GM21381 (cell line): ENCODE measurements around the gene POP5.

Source experiments
- ATAC-seq: cut with Tn5 transposase; IDR thresholded peaks from one replicate; pipeline ENCODE4 v1.9.1; 2021; ENCODE audit warnings: mild to moderate bottlenecking, moderate library complexity; ENCODE audit not compliant: unreplicated experiment

The POP5 gene

DNA sequence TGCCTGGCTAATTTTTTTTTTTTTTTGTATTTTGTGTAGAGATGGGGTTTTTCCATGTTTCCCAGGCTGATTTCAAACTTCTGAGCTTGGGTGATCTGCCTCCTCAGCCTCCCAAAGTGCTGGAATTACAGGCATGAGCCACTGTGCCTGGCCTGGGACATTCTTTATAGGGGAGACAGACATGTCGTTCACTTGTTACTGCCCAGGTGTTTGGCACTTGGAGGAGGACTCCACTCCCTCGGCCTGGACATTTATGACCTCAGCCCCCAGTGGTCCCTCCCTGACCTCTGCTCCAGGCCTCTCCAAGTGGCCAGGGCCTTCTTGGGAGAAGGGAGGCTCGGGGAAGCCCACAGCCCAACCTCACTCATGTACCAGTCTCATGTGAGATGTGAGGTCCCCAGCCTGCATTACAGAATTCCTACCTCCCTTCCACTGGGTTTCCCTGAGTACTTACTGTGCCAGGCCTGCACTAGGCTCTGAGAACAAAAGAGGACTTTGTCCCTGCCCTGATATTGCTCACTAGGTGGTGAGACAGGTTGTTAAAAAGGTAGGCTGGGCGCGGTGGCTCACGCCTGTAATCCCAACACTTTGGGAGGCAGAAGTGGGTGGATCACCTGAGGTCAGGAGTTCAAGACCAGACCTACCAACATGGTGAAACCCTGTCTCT, 9.7 kb upstream of the POP5 start:
- no peak for ATAC-seq

DNA sequence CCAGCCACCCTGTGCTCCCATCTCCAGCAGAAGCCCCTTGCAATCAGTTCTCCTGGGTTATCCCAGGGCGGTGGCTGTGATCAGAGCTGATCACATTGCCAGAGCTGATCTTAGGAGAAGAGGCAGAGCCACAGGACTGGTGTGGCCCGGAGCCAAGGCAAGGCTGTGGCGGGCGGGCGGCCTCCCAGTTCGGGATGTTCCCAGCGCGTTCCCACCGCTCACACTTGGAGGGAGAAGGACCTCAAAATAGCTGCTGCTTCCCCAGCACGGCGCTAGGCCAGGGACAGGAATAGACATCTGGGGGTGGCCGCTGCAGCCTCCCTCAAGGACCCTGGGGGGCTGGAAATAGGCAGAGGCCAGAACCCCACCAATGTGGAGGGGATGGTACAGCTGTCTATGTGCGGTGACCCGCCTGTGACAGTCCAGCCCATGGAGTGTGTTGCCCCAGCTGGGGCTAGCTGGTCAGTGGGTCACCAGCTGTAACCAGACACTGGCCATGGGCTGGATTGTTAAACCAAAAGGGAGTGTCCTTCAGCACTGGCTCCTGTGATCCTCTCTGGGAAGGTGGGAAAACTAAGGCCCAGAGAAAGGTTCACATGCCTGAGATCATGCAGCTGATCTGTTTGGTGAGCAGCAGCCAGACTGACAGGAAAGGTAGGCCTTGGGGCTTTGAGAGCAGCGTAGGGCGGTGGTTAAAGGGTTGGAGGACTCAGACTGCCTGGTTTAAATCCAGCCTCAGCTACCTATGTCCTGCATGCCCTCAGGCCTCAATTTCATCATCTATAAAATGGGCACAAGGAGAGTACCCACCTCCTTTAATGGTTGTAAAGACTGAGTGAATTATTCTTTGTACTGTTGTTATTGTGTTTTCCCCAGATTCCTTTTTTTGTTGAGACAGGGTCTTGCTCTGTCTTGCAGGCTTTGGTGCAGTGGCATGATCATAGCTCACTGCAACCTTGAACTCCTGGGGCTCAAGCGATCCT, 8.0 kb upstream of the POP5 start:
- no peak for ATAC-seq

DNA sequence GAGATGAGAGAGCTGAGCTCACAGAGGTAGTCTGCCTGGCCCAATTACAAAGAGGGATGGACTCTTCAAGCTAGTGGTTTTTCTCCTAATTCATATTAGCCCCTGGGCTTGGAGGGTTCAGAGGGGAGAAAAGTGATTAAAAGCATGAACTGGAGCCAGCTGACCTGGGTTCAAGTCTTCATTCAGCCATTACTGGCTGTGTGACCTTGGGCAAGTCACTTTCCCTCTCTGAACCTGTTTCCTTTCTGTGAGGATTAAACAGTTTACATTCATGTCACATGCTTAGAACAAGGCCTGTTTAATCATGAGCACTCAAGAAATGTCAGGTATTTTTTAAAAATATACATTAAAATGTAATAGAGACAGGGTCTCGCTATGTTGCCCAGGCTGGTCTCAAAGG, 7.2 kb upstream of the POP5 start:
- ATAC-seq = no peak

DNA sequence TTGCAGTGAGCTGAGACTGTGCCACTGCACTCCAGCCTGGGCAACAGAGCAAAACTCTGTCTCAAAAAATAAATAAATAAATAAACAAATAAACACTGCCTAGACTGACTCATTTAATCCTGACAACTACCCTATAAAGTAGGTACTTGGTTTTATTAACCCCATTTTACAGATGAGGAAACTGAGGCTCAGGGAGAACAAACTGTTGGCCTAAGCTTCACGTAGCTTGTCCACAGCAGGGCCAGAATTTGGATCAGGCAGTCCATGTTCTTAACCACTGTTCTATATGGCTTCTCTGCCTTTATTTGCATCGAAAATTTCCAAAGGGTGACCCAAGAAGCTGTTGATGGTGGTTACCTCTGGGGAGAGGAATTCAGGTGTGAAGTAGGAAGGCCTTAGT, 5.7 kb upstream of the POP5 start:
- ATAC-seq = no peak

DNA sequence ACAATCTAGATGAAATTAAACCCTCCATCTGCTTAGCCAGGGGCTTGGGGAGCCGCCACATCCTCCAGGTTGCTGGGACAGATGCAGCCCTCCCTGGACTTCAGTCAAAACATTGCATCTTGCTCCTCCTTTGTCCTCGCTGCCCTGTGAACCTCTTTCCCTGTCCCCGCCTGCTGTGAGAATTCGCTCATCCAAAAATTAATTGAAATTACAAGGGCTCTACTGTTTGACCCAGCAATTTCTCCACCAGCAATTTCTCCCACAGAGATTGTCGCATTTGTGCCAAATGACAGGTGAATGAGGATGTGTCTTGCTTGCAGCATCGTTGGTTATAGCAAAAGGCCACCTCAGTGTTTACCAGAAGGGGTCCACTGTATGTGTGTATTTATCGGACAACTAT, 5.0 kb upstream of the POP5 start:
- no peak for ATAC-seq

DNA sequence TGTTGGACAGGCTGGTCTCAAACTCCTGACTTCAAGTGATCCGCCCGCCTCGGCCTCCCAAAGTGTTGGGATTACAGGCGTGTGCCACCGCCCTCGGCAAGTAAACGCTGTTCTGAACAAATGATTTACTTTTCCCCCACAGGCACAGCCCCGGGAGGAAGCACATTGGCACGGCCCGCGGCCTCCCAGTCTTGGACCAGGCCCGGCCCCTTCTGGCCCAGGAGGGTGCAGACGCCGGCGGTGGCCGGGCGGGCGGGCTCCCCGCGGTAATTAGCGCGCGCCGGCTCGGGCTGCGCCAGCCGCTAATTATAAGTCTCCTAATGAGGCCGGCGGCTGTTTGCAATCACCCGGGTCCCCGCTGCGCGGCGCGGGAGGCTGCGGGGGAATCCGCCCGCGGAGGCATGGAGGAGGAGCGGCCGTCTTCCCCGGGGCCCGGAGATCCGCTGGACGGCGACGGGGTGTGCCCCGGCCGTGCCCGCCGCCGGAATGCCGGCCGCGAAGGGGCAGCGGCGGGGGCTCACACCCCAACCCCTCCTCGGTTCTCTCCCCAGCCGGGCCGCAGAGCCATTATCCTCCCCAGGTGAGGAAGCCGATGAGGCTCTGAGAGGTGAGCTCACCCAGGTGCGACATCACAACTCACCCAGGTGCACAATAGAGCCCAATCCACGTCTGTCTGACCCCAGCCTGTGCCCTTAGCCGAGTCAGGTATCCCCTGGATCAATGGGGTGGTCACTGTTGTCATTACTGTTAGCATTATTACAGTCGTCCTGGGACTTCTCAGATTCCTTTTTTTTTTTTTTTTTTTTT, 3.3 kb upstream of the POP5 start:
- no peak for ATAC-seq

DNA sequence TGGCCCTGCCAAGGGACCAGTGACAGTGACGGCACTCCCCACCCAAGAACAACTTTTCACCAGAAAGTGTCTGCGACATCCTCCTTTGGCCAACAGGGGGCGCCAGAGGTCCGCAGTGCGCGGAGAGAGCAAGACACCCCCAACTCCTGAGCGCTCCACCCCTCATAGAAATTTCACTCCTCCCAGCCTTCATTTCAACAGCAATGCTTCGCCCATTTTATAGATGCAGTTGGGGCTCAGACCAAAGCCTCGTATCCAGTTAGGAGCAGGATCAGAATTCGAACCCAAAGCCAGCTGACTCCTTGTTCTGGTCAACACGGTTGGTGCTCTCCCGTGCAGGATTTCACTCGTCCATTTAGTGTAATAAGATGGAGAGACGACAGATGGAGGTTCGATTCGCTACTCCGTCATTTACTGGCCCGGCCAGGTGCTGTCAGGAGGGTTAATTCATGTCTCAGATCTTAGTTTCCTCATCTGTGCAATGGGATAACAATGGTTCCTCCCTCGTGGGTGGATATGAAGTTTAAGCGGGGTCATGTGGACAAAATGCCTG, 2.4 kb upstream of the POP5 start:
- no peak for ATAC-seq

DNA sequence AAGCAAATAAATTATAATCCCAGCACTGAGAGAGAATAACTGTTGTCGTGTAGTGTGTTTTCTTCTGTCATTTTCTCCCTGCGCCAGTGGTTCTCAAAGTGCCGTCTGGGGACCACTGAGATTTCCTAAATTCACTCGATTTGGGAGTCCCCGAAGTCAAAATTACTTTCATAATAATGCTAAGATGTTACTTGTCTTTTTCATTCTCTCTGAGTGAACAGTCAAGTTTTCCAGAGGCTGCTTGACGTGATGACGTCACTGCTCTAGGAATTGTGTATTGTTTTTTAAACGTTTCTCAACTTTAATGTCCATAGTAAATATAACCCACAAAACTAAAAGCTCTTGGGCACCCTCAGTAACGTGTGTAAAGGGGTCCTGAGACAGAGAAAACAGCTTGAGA, 796 bp upstream of the POP5 start:
- no peak for ATAC-seq

DNA sequence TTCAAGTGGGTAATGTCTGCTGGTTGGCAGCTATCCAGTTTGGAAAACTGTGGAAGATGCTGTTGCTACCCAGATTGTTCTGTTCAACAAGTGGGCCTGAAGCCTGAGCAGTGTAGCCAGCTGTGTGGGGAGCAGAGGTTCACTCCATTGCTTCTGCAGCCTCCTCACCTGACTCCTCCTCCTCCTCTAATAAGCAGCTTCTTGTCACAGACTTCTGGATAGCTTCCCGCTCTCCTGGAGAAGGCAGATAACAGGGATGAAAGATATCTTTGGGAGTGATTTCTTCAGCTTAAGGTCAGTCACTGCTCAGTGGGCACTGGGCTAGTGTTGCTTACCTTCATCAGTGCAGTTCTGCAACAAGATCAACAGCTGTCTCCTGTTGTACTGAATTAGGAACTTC, 2.0 kb downstream of the POP5 start:
- ATAC-seq = no peak

DNA sequence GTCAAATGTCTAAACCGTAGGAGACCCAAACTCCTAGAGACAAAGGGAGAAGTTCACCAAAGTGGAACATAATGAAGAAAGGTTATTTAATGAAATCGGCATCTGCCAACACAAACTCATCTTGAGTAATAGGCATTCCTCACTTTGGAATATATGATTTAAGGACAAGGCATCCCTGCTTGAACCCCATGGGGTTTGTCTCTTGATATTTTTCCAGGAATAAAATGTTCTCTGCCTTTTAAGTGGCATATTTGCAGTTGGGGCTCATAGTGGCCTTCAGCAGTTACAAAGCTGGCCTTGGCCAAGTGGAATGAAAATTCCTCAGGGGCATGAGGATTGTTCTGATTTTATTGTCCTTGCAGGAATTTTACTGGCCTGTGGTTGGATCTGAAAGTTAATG, 7.1 kb downstream of the POP5 start:
- no peak for ATAC-seq

DNA sequence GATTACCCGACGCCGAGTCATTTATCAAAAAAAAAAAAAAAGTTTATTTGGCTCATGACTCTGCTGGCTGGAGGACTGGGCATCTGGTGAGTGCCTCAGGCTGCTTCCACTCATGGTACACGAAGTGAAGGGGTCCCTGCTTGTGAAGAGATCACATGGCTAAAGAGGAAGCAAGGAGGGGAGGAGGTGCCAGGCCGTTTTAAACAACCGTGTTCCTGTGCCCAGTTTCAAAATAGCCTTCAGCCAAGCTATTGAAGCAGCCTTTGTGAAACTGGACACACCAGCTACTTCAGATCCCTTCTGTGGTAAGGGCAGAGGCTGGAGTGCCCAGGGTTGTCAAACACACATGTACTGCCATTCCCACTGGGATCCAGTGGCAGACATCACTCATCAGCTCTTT, 7.6 kb downstream of the POP5 start:
- no peak for ATAC-seq

DNA sequence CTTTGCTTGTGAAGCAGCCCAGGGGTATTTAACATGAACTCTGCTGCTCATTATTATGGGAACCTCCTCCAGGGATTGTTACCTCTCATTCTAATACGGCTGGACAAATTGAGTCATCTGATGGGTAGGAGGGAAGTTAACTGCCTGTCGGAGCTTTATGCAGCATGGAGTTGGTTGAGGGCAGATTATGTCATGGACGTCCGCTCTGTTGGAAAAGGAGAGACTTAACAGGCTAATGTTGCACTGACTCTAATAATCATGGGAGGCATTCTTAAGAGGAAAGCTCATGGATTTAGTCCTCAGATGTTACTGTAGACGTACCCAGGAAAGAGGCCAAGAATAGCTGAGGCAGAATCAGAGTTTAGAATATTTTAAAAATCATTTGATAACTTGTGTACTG, 9.9 kb downstream of the POP5 start:
- no peak for ATAC-seq

DNA sequence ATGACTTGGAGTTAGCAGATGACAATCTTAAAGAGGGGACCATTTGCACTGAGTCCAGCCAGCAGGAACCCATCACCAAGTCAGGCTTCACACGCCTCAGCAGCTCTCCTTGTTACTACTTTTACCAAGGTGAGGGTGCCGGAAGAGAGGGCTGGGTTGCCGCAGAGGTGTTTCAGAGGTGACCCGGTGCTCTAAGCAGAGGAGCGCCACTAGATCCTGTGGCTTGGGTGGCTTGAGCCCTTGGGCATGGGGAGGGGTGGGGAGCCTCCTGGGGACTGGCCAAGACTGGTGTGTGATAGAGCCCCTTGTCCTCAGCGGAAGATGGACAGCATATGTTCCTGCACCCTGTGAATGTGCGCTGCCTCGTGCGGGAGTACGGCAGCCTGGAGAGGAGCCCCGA, 17.7 kb downstream of the POP5 start:
- no peak for ATAC-seq

DNA sequence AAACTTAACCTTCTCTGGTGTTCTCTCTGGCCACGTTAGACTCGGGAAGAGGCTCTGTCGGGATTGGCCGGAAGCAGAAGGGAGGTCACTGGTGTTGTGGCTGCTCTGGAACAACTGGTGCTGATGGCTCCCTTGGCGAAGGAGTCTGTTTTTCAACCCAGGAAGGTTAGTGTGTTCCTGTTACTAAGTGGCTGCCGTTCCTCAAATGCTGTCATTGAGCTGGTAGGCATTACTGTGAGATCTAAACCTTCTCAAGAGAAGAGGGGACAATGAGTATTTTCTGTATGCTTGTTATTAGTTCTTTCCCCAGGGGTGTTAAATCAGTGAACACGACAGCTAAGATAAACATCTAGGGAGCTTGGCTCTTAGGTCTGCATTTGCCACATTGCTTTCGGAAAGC, 18.3 kb downstream of the POP5 start:
- ATAC-seq = no peak

DNA sequence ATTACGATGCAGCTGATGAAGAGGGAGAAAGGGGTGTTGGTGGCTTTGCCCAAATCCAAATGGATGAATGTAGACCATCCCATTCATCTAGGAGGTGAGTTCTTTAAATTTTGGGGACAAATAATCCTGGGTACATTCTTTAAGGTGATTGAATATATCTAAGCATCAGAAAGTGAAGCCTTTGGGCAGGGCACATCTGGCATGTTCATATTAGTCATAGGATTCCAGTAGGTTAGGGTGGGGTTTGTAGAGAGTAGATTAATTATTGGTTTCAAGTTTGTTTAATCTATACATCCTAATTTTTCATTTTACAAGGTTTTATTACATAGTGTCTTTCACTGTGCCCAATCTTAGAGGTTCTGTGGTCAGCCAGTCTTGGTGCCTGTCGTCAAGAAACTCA, 23.6 kb downstream of the POP5 start:
- no peak for ATAC-seq

DNA sequence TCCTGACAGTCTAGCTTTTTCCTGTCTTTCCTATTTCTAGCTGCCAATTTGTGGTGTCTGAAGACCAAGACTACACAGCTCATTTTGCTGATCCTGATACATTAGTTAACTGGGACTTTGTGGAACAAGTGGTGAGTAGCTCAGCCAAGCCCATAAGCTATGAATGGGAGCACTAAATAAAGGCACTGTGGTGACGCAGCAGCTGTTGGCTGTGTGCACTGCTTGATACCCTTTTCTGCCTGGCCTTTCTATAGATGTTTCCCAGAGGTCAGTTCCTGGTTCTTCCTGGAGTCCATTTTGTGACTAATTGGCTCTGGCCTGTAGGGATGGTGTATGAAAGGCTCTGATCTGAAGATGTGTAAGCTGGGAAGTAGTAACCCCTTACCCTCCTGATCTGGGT, 26.5 kb downstream of the POP5 start:
- no peak for ATAC-seq

DNA sequence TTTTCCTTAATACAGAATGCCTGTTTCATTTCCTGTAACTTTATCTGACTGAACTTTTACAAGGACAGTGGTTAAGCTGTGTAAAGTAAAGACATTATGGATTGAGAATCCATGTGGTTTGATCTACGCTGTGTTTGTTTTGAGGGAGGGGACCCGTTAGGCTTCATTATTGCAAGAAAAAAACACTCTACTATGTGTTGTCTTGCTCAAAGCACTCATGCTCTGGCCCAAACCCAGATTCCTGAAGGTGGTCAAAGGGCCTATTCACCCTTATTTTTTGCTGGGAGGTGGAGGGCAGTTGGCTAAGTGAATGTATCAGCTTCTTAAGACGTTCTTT, 35.2 kb downstream of the POP5 start:
- ATAC-seq = no peak

DNA sequence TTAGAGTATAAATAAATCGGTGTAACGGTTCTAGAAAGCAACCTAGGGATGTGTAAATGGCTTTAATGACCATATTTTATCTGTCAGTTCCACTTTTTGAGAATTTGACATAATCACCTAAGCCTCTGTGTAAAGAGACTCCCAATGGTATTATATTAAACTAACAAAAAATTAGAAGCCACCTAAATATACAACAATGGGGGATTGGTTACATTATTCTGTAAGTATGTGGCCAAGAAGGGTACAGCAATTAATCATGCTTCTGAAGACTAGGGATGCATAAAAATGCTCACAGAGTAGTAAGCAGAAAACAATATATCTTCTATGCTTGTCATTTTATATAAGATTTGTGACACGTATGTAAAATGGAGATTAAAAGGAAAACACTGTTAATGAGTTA, 36.5 kb downstream of the POP5 start:
- ATAC-seq = no peak

DNA sequence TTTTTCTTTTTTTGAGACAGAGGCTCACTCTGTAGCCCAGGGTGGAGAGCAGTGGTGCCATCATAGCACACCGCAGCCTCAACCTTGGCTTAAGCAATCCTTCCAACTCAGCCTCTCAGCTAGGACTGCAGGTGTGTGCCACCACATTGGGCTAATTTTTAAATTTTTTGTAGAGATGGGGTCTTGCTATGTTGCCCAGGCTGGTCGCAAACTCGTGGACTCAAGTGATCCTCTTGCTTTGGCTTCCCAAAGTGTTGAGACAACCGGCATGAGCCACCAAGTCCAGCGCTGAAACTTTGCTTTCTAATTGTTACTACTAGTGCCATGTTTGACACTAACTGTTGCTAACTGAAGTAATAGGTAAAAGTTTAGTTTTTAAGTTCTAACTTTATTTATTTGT, 39.0 kb downstream of the POP5 start:
- no peak for ATAC-seq

DNA sequence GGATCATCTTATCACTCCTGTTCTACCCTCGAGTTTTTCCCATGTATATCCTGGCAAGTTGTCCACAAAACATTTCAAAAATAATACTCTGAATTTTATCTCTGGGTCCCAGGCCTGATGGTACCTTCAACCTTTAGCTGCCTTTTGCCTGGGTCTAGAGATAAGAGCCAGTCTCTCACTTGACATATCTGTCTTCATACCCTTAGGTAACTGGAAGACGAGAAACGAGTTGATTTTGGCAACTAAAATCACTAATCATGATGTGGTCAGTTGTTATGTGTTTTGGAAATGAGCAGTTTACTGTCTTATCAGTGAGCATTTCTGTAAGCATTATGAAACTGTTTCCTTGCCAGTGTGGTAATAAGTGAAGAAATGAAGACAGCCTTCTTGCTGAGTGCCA, 40.8 kb downstream of the POP5 start:
- ATAC-seq = no peak

DNA sequence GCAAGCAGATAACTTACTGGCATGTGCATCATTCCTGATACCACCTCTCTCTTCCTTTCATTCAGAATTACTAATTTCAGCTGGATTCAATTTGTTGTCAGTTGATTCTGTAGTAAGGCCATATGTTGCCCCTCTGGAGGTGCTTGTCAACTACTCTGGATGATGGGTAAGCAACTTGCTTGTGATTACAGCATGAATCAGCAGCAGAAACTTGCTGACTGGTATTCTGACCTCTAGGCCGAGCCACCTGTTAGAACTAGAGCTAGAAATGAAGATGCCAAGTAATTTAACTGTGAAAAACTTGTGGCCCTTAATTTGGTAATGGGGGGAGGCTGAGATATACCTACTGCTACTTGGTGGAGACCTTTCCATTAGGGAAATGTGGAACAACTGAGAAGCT, 41.9 kb downstream of the POP5 start:
- ATAC-seq = no peak
